ENCODE data around the gene ATP5PO. TPM values are rescaled to one million over a fixed set of nuclear protein-coding genes. Genes with fewer than 3 reads are reported as not detected.

The ATP5PO gene
- total and polyA plus RNA-seq, 2 of the 8 experiments (the other 6 are each of a cell fraction or from before 2014, with no cell fraction given) = 251 to 267 TPM

- TF ChIP-seq CHD1 (IDR thresholded peaks at IDR 0.05; ENCODE audit: low read depth, low read length) = no peak
- TF ChIP-seq CHD7 (IDR thresholded peaks at IDR 0.05; ENCODE audit: insufficient replicate concordance, low read length) = no peak
- no peak for TF ChIP-seq SRF (IDR thresholded peaks at IDR 0.05; ENCODE audit: low read depth, low read length)
- no peak for TF ChIP-seq CHD2 (IDR thresholded peaks at IDR 0.05; ENCODE audit: low read length)
- no peak for TF ChIP-seq SUZ12 (IDR thresholded peaks at IDR 0.05; ENCODE audit: low read length)
- no peak for TF ChIP-seq SAP30 (IDR thresholded peaks at IDR 0.05; ENCODE audit: insufficient read depth, insufficient replicate concordance, low read length)
- no peak for TF ChIP-seq ZNF274 (IDR thresholded peaks at IDR 0.05; ENCODE audit: borderline replicate concordance, extremely low read depth, low read length)
- TF ChIP-seq MAX (IDR thresholded peaks at IDR 0.05) = peak; percentile 6; the same call in 1 of the 2 replicates
- TF ChIP-seq CREB1 (IDR thresholded peaks at IDR 0.05) = no peak
- TF ChIP-seq BCL11A (IDR thresholded peaks at IDR 0.05; ENCODE audit: low read depth in 2 of 2, low read length in 2 of 2) = no peak
- TF ChIP-seq KDM4A (IDR thresholded peaks at IDR 0.05; ENCODE audit: low read depth, low read length, severe bottlenecking) = no peak
Observed at GRCh38 chr21:33894736-33895288, 20.8 kb downstream of the ATP5PO start (continued).
